Caco-2 (cell line): Measurements from ENCODE around the gene SYCP2. TPM values are rescaled to one million over a fixed set of nuclear protein-coding genes. Genes with fewer than 3 reads are reported as not detected.

ENCODE experiments used
- BruUV-seq: library from RNA; stranded (reverse); fragments of 400-500 nt; replicated peaks from 2 replicates; lab custom pipeline; 2021; lab: Mats Ljungman, UMichigan
- CTCF ChIA-PET: fragments of 300-600 bp; sonication (Branson Sonifier 250); formaldehyde crosslinking; loops from one replicate; lab custom pipeline; 2022; ENCODE audit warnings: antibody characterized with exemption; lab: Charles Lee
- POLR2A ChIA-PET: fragments of 300-600 bp; sonication (Branson Sonifier 250); formaldehyde crosslinking; loops from one replicate; lab custom pipeline; 2022; ENCODE audit warnings: antibody characterized with exemption; lab: Charles Lee
- DNase-seq, 2 experiments: peaks; one replicate each; pipeline versions ENCODE4 v3.0.0 to v3.0.0-alpha.2; 2020 to 2022
- H3K27me3 ChIP-seq: replicated peaks from 2 replicates; pipeline ENCODE4 v1.6.0; 2011; ENCODE audit warnings: low read length; ENCODE audit not compliant: control insufficient read depth, insufficient read depth
- H3K36me3 ChIP-seq: 2 replicates; pipeline ENCODE4 v1.5.1; 2011; ENCODE audit warnings: low read length; ENCODE audit not compliant: control insufficient read depth, insufficient read depth
- H3K4me1 ChIP-seq: fragments of 250-450 bp; sonication (Bioruptor Pico); 2 replicates; pipeline ENCODE4 v1.5.1; 2020; ENCODE audit warnings: mild to moderate bottlenecking
- H3K4me3 ChIP-seq: 2 replicates; pipeline ENCODE4 v1.5.1; 2011; ENCODE audit warnings: low read depth, mild to moderate bottlenecking, control low read depth, low read length
- H3K9me3 ChIP-seq: fragments of 250-450 bp; sonication (Bioruptor Pico); 2 replicates; pipeline ENCODE4 v1.5.1; 2020; ENCODE audit warnings: mild to moderate bottlenecking, moderate library complexity
- H3K27ac Mint-ChIP-seq: one replicate; pipeline ENCODE4 v1.8.0; 2022; ENCODE audit warnings: mixed read lengths; ENCODE audit not compliant: unreplicated experiment
- H3K27me3 Mint-ChIP-seq: one replicate; pipeline ENCODE4 v1.8.0; 2022; ENCODE audit warnings: mixed read lengths; ENCODE audit not compliant: insufficient read depth, unreplicated experiment
- H3K36me3 Mint-ChIP-seq: one replicate; pipeline ENCODE4 v1.8.0; 2022; ENCODE audit warnings: mild to moderate bottlenecking, mixed read lengths; ENCODE audit not compliant: insufficient read depth, unreplicated experiment
- H3K4me1 Mint-ChIP-seq: one replicate; pipeline ENCODE4 v1.8.0; 2022; ENCODE audit warnings: low read depth, mixed read lengths; ENCODE audit not compliant: unreplicated experiment
- H3K4me3 Mint-ChIP-seq: one replicate; pipeline ENCODE4 v1.8.0; 2022; ENCODE audit warnings: mild to moderate bottlenecking, moderate library complexity, mixed read lengths; ENCODE audit not compliant: unreplicated experiment
- H3K9me3 Mint-ChIP-seq: one replicate; pipeline ENCODE4 v1.8.0; 2022; ENCODE audit warnings: mixed read lengths; ENCODE audit not compliant: unreplicated experiment
- intact Hi-C: fragments of 100-400 bp; cut with micrococcal nuclease; formaldehyde crosslinking; loops from one replicate; pipeline ENCODE4 v1.10.0; 2022; ENCODE audit not compliant: unreplicated experiment
- total RNA-seq: library from RNA; stranded (reverse); gene quantifications from 2 replicates; pipeline ENCODE4 v1.2.3, GENCODE V29; 2022
- TF ChIP-seq, protein P1 (sequence below), 2 experiments: fragments of 200-600 bp in 1 of 2; IDR thresholded peaks; 1 replicate in 1 of 2; 2 replicates in 1 of 2; pipeline versions ENCODE4 v1.5.1 to v1.8.0; 2011 to 2022; ENCODE audit warnings: antibody characterized with exemption in 1 of 2, control low read depth in 1 of 2, inconsistent platforms in 1 of 2, low read depth in 1 of 2, low read length in 1 of 2, mild to moderate bottlenecking in 1 of 2, moderate library complexity in 1 of 2; ENCODE audit not compliant: insufficient read depth in 1 of 2, severe bottlenecking in 1 of 2, unreplicated experiment in 1 of 2

SYCP2 gene
- total RNA-seq, 1 experiment from 2014 or later, result 68.7 TPM

DNA sequence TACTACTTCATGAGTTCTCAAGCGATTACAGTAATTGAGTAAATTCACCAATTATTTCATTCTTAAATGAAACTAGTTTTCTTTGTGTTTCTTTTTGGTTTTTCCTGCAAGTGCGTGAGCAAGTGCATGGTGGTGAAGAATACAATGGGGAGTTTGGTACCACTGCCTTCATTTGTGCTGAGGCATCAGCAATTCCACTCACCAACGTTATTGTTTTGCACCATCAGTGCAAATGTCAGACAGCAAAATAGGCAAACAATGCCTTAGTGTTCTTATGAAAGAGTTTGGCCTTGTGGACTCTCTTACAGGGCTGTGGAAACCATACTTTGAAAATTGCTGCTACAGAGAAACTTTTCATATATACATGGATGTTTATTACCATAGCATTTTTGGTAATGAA lies 33.0 kb upstream of the SYCP2 start:
- TF ChIP-seq, protein P1, sequence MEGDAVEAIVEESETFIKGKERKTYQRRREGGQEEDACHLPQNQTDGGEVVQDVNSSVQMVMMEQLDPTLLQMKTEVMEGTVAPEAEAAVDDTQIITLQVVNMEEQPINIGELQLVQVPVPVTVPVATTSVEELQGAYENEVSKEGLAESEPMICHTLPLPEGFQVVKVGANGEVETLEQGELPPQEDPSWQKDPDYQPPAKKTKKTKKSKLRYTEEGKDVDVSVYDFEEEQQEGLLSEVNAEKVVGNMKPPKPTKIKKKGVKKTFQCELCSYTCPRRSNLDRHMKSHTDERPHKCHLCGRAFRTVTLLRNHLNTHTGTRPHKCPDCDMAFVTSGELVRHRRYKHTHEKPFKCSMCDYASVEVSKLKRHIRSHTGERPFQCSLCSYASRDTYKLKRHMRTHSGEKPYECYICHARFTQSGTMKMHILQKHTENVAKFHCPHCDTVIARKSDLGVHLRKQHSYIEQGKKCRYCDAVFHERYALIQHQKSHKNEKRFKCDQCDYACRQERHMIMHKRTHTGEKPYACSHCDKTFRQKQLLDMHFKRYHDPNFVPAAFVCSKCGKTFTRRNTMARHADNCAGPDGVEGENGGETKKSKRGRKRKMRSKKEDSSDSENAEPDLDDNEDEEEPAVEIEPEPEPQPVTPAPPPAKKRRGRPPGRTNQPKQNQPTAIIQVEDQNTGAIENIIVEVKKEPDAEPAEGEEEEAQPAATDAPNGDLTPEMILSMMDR (IDR thresholded peaks at IDR 0.05; ENCODE audit: insufficient read depth in 1 of 2, low read depth in 1 of 2, low read length in 1 of 2, severe bottlenecking in 1 of 2, unreplicated experiment in 1 of 2), result no peak
- H3K4me1 Mint-ChIP-seq, result no peaks in the 10 kb centered on the region

GRCh38 chr20:59962155-59962554 lies 28.7 kb upstream of the SYCP2 start:
- Histone ChIP-seq H3K9me3 (no peaks in the 10 kb centered on the region), H3K4me3 (no peak overlapping the region), H3K4me1 (peaks cover 17% of the 10 kb centered on the region), H3K36me3 (no peaks in the 10 kb centered on the region), H3K27me3 (no peaks in the 10 kb centered on the region)
- H3K27ac Mint-ChIP-seq, result no peak overlapping the region
- no peaks in the 10 kb centered on the region for H3K36me3 Mint-ChIP-seq
- H3K4me1 Mint-ChIP-seq, result peaks cover 23% of the 10 kb centered on the region
- BruUV-seq, result no TSS peak
- H3K9me3 Mint-ChIP-seq, result no peaks in the 10 kb centered on the region
- CTCF ChIA-PET, result interaction anchor here (1.1 to 2.3 kb wide), 3 partner anchors 28 to 95 kb away, joined by 3 to 5 read pairs (median 4); partner anchors contain the start of gene SYCP2
- POLR2A ChIA-PET, result no interaction called here
- intact Hi-C loops, result no loop called here
- TF ChIP-seq, protein P1 (IDR thresholded peaks at IDR 0.05; ENCODE audit: insufficient read depth in 1 of 2, low read depth in 1 of 2, low read length in 1 of 2, severe bottlenecking in 1 of 2, unreplicated experiment in 1 of 2), result no peak
- no peak for DNase-seq
- H3K4me3 Mint-ChIP-seq, result no peak overlapping the region
- no peaks in the 10 kb centered on the region for H3K27me3 Mint-ChIP-seq

More for the DNA sequence above, 33.0 kb upstream of the SYCP2 start:
- no peaks in the 10 kb centered on the region for H3K27me3 ChIP-seq
- no peaks in the 10 kb centered on the region for H3K9me3 Mint-ChIP-seq
- H3K36me3 Mint-ChIP-seq, result no peaks in the 10 kb centered on the region
- no peak overlapping the region for H3K4me3 ChIP-seq
- CTCF ChIA-PET, result no interaction called here
- intact Hi-C loops, result no loop called here
- no TSS peak for BruUV-seq
- no peak overlapping the region for H3K27ac Mint-ChIP-seq
- no peaks in the 10 kb centered on the region for H3K36me3 ChIP-seq
- H3K4me1 ChIP-seq, result no peaks in the 10 kb centered on the region
- H3K9me3 ChIP-seq, result no peaks in the 10 kb centered on the region
- H3K27me3 Mint-ChIP-seq, result peaks cover 3% of the 10 kb centered on the region
- POLR2A ChIA-PET, result no interaction called here
- H3K4me3 Mint-ChIP-seq, result no peak overlapping the region
- no peak for DNase-seq

- TF ChIP-seq, protein P1 (IDR thresholded peaks at IDR 0.05; ENCODE audit: insufficient read depth in 1 of 2, low read depth in 1 of 2, low read length in 1 of 2, severe bottlenecking in 1 of 2, unreplicated experiment in 1 of 2), result no peak
- intact Hi-C loops, result no loop called here
- Histone ChIP-seq H3K27me3 (no peaks in the 10 kb centered on the region), H3K4me3 (no peak overlapping the region), H3K9me3 (no peaks in the 10 kb centered on the region), H3K36me3 (no peaks in the 10 kb centered on the region), H3K4me1 (peaks cover 24% of the 10 kb centered on the region)
- Mint-ChIP-seq H3K4me3 (no peak overlapping the region), H3K4me1 (peaks cover 27% of the 10 kb centered on the region), H3K9me3 (no peaks in the 10 kb centered on the region), H3K36me3 (no peaks in the 10 kb centered on the region), H3K27me3 (no peaks in the 10 kb centered on the region), H3K27ac (no peak overlapping the region)
- POLR2A ChIA-PET, result no interaction called here
- no peak for DNase-seq
- BruUV-seq, result no TSS peak
- CTCF ChIA-PET, result interaction anchor here (0.7 to 1.1 kb wide), 2 partner anchors 21 to 96 kb away, joined by 3 read pairs; partner anchors contain the start of genes FAM217B and PPP1R3D
These were observed 28.0 kb upstream of the SYCP2 start for GRCh38 chr20:59961423-59961822.
